HEK293 (cell line): ENCODE measurements around the gene DENND5A.

Experiments
- GLI2 ChIP-seq: fragments of 450-650 bp; formaldehyde crosslinking; IDR thresholded peaks from 2 replicates; pipeline ENCODE4; 2017; ENCODE audit warnings: missing biosample characterization, missing genetic modification characterization, low read depth, borderline replicate concordance
- YY1 ChIP-seq: fragments of 450-650 bp; formaldehyde crosslinking; IDR thresholded peaks from 2 replicates; pipeline ENCODE4 v1.5.1; 2018; ENCODE audit warnings: missing biosample characterization, missing genetic modification characterization
- ZNF274 ChIP-seq, 2 experiments: fragments of 200-500 bp in 1 of 2; fragments of 450-650 bp in 1 of 2; sonication (Bioruptor generic) in 1 of 2; formaldehyde crosslinking in 1 of 2; IDR thresholded peaks; 2 replicates each; pipeline versions ENCODE4 v1.5.1 to v1.6.1; 2014 to 2016; ENCODE audit warnings: borderline replicate concordance in 1 of 2, inconsistent platforms in 1 of 2, low read length in 1 of 2, missing biosample characterization in 1 of 2, missing genetic modification characterization in 1 of 2
- ZNF350 ChIP-seq: fragments of 450-650 bp; formaldehyde crosslinking; IDR thresholded peaks from 2 replicates; pipeline ENCODE4 v1.5.0; 2017; ENCODE audit warnings: missing biosample characterization, mild to moderate bottlenecking, missing genetic modification characterization
- ZNF561 ChIP-seq: fragments of 450-650 bp; IDR thresholded peaks from 2 replicates; pipeline ENCODE4 v1.5.1; 2018; ENCODE audit warnings: missing biosample characterization, missing genetic modification characterization, borderline replicate concordance
- TF ChIP-seq, protein P1 (sequence below): fragments of 450-650 bp; formaldehyde crosslinking; IDR thresholded peaks from 2 replicates; pipeline ENCODE4 v1.5.1; 2016; ENCODE audit warnings: missing biosample characterization, missing genetic modification characterization
- TF ChIP-seq, protein P2 (sequence below): fragments of 450-650 bp; formaldehyde crosslinking; IDR thresholded peaks from 2 replicates; pipeline ENCODE4 v1.5.1; 2016; ENCODE audit warnings: missing biosample characterization, missing genetic modification characterization

DNA sequence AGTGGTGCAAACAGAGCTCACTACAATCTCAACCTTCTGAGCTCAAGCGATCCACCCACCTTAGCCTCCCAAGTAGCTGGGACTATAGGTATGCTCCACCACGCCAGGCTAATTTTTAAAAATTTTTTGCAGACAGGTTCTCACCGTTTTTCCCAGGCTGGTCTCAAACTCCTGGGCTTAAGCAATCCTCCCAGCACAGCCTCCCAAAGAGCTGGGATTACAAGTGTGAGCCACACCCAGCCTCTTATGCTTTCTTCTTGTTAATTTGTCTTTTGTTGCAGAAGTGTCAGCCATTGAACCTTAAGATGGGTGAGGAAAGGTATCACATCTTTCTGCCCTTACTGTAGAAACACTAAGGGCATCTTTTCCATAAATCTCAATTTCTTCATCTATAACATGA lies 34.9 kb downstream of the DENND5A start:
- TF ChIP-seq ZNF561 (tag by site-specific recombination): no peak
- no peak for TF ChIP-seq ZNF350 (tag by site-specific recombination)
- TF ChIP-seq, protein P1, sequence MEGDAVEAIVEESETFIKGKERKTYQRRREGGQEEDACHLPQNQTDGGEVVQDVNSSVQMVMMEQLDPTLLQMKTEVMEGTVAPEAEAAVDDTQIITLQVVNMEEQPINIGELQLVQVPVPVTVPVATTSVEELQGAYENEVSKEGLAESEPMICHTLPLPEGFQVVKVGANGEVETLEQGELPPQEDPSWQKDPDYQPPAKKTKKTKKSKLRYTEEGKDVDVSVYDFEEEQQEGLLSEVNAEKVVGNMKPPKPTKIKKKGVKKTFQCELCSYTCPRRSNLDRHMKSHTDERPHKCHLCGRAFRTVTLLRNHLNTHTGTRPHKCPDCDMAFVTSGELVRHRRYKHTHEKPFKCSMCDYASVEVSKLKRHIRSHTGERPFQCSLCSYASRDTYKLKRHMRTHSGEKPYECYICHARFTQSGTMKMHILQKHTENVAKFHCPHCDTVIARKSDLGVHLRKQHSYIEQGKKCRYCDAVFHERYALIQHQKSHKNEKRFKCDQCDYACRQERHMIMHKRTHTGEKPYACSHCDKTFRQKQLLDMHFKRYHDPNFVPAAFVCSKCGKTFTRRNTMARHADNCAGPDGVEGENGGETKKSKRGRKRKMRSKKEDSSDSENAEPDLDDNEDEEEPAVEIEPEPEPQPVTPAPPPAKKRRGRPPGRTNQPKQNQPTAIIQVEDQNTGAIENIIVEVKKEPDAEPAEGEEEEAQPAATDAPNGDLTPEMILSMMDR: no peak
- no peak for TF ChIP-seq ZNF274 (IDR thresholded peaks at IDR 0.05; ENCODE audit: low read length)
- TF ChIP-seq ZNF274 (tag by site-specific recombination; IDR thresholded peaks at IDR 0.05; ENCODE audit: borderline replicate concordance): no peak
- no peak for TF ChIP-seq GLI2 (tag by site-specific recombination)
- no peak for TF ChIP-seq YY1 (tag by site-specific recombination)
- TF ChIP-seq, protein P2, sequence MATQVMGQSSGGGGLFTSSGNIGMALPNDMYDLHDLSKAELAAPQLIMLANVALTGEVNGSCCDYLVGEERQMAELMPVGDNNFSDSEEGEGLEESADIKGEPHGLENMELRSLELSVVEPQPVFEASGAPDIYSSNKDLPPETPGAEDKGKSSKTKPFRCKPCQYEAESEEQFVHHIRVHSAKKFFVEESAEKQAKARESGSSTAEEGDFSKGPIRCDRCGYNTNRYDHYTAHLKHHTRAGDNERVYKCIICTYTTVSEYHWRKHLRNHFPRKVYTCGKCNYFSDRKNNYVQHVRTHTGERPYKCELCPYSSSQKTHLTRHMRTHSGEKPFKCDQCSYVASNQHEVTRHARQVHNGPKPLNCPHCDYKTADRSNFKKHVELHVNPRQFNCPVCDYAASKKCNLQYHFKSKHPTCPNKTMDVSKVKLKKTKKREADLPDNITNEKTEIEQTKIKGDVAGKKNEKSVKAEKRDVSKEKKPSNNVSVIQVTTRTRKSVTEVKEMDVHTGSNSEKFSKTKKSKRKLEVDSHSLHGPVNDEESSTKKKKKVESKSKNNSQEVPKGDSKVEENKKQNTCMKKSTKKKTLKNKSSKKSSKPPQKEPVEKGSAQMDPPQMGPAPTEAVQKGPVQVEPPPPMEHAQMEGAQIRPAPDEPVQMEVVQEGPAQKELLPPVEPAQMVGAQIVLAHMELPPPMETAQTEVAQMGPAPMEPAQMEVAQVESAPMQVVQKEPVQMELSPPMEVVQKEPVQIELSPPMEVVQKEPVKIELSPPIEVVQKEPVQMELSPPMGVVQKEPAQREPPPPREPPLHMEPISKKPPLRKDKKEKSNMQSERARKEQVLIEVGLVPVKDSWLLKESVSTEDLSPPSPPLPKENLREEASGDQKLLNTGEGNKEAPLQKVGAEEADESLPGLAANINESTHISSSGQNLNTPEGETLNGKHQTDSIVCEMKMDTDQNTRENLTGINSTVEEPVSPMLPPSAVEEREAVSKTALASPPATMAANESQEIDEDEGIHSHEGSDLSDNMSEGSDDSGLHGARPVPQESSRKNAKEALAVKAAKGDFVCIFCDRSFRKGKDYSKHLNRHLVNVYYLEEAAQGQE (tag by site-specific recombination): no peak
